Osteocyte (in vitro differentiated cells): Measurements from ENCODE around the gene PKP2. TPM values are rescaled to one million over a fixed set of nuclear protein-coding genes. Genes with fewer than 3 reads are reported as not detected.

Source experiments
- DNase-seq: peaks from one replicate; pipeline ENCODE4 v3.0.0; 2021; ENCODE audit warnings: mixed read lengths; ENCODE audit not compliant: unreplicated experiment; ENCODE audit errors: extremely low spot score
- H3K27ac Mint-ChIP-seq: one replicate; pipeline ENCODE4 v1.8.0; 2021; ENCODE audit warnings: mild to moderate bottlenecking, mixed read lengths; ENCODE audit not compliant: unreplicated experiment
- H3K27me3 Mint-ChIP-seq: one replicate; pipeline ENCODE4 v1.8.0; 2021; ENCODE audit warnings: mixed read lengths; ENCODE audit not compliant: unreplicated experiment
- H3K36me3 Mint-ChIP-seq: one replicate; pipeline ENCODE4 v1.8.0; 2021; ENCODE audit warnings: mixed read lengths; ENCODE audit not compliant: unreplicated experiment
- H3K4me1 Mint-ChIP-seq: one replicate; pipeline ENCODE4 v1.8.0; 2021; ENCODE audit warnings: mixed read lengths; ENCODE audit not compliant: unreplicated experiment
- H3K4me3 Mint-ChIP-seq: one replicate; pipeline ENCODE4 v1.8.0; 2021; ENCODE audit warnings: mild to moderate bottlenecking, moderate library complexity, mixed read lengths; ENCODE audit not compliant: unreplicated experiment
- H3K9me3 Mint-ChIP-seq: one replicate; pipeline ENCODE4 v1.8.0; 2021; ENCODE audit warnings: mixed read lengths; ENCODE audit not compliant: unreplicated experiment
- total RNA-seq: library from RNA; stranded (reverse); gene quantifications from 2 replicates; pipeline ENCODE4 v1.2.1, GENCODE V29; 2021
- TF ChIP-seq, protein P1 (sequence below): fragments of 200-600 bp; sonication (generic); IDR thresholded peaks from 2 replicates; pipeline ENCODE4 v1.5.0; 2021; ENCODE audit warnings: antibody characterized with exemption, mild to moderate bottlenecking, moderate library complexity

Gene PKP2
- total RNA-seq, 1 donor from 2014 or later, result 2.1 TPM

DNA sequence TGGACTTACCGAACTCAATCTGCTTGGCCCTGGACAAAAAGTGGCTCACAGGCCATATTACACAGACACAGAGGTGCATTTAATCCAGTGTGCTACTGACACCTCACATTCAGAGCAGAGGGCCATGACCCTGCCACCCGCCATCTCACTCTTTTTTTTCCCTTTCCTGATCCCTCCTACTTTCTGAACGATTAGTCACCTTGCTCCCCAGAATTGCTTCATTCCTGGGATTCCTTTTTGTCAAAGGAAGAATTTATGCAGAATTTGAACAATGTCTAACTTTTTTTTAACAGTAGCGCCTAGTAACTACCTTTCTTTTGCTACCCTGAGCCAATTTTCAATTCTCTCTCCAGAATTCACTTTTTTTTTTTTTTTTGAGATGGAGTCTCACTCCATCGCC is 4.6 kb downstream of the PKP2 start:
- H3K4me1 Mint-ChIP-seq, result peaks cover 26% of the 10 kb centered on the region
- no peak for DNase-seq
- no peak overlapping the region for H3K27ac Mint-ChIP-seq
- H3K36me3 Mint-ChIP-seq, result no peaks in the 10 kb centered on the region
- TF ChIP-seq, protein P1, sequence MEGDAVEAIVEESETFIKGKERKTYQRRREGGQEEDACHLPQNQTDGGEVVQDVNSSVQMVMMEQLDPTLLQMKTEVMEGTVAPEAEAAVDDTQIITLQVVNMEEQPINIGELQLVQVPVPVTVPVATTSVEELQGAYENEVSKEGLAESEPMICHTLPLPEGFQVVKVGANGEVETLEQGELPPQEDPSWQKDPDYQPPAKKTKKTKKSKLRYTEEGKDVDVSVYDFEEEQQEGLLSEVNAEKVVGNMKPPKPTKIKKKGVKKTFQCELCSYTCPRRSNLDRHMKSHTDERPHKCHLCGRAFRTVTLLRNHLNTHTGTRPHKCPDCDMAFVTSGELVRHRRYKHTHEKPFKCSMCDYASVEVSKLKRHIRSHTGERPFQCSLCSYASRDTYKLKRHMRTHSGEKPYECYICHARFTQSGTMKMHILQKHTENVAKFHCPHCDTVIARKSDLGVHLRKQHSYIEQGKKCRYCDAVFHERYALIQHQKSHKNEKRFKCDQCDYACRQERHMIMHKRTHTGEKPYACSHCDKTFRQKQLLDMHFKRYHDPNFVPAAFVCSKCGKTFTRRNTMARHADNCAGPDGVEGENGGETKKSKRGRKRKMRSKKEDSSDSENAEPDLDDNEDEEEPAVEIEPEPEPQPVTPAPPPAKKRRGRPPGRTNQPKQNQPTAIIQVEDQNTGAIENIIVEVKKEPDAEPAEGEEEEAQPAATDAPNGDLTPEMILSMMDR, result no peak
- peaks cover 15% of the 10 kb centered on the region for H3K27me3 Mint-ChIP-seq
- H3K4me3 Mint-ChIP-seq, result no peak overlapping the region
- H3K9me3 Mint-ChIP-seq, result no peaks in the 10 kb centered on the region

DNA sequence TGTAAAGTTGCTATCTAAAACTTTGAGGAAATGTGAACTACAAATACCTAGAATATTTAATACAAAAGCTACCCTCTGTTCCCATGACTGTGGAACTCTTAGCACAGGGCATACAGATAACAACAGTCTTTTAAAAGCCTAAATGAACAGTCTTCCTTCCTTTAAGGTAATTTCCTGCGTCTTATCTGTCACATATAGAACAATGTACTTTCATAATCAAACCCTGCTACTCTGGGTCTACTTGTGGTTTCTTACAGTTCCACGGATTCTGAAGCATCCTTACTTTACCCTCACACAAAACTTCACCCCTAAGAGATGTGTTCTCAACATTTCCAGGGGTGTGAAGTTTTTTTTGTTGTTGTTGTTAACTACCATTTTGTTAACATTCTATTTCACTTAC is 5.1 kb downstream of the PKP2 start:
- H3K4me1 Mint-ChIP-seq, result peaks cover 26% of the 10 kb centered on the region

DNA sequence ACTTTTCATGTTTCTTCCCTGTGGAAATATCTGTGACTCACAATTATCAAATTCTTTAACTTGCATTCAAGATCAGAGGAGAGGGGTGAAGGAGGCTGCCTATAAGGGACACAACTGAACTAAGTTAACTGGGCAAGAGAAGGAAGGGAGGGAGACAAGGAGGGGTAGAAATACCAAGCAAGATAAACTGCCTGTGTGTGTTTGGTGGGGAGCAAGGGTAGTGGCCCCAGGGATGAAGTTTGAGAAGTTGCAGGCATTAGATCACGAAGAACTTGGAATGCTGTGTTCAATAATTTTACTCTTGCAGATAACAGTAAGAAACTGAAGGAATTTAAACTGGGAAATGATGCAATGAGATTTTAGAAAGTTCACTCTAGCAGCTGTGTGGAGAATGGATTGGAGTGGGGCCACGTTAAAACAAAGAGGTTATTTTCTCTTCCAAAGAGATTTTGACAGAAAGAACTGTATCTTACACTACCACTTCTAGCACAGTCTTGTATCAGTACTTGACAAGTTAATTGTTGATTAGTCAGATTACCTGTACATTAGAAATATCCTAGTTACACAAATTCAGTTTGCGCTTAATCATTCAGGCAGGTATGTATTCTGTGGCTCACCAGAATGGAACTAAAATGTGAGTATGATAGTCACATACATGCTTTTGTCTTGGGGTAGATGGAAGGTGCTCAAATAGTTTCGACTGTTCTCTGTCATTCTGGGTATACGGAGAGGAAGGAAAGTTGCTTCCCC is 7.4 kb downstream of the PKP2 start:
- H3K4me1 Mint-ChIP-seq, result peaks cover 16% of the 10 kb centered on the region
- no peak for DNase-seq

More for the DNA sequence above, 5.1 kb downstream of the PKP2 start:
- DNase-seq, result no peak
- Mint-ChIP-seq H3K9me3 (no peaks in the 10 kb centered on the region), H3K4me3 (no peak overlapping the region), H3K27me3 (peaks cover 15% of the 10 kb centered on the region), H3K27ac (no peak overlapping the region), H3K36me3 (no peaks in the 10 kb centered on the region)
- TF ChIP-seq, protein P1, result no peak

DNA sequence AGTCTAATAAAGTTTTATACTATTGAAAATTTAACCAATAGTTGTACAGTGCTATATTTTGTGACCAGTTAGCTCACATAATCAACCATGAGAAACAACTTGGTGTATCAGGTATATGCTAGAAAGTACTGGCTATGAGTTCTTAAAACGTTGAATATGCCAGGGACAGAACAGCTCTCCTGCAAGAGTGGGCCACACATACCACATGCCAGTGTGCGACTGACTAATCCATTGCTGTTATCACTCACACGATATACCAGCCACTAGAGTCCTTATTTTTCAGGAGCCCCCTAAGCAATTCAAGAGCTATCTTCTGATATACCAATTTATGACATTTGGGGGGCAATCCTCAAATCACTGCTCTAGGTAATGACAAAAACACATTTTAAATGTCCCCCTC is 9.5 kb downstream of the PKP2 start:
- Mint-ChIP-seq H3K27ac (no peak overlapping the region), H3K4me3 (no peak overlapping the region), H3K36me3 (no peaks in the 10 kb centered on the region), H3K4me1 (peaks cover 8% of the 10 kb centered on the region), H3K9me3 (no peaks in the 10 kb centered on the region), H3K27me3 (no peaks in the 10 kb centered on the region)
- DNase-seq, result no peak
- TF ChIP-seq, protein P1, result no peak

More for the DNA sequence above, 7.4 kb downstream of the PKP2 start:
- Mint-ChIP-seq H3K27ac (no peak overlapping the region), H3K36me3 (no peaks in the 10 kb centered on the region), H3K4me3 (no peak overlapping the region), H3K9me3 (no peaks in the 10 kb centered on the region), H3K27me3 (peaks cover under 1% of the 10 kb centered on the region)
- TF ChIP-seq, protein P1, result no peak

DNA sequence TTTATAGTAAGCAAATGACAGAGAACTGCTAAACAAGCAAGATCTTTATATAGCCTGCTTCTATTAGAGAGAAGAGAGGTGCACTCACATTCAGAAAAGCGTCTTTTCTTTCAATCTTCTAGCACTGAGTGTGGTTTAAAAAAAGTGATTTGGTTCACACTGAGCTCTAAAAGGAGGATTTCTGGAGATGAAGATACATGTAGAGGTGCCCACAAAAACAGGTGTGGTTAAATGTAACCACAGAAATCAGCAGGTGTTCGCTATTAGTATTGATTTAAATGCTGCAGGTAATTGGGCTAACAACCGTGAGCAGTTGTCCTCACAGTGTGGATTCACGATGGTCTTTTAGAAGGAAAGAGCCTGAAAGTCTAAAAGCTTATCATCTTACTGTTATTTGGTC is 10.7 kb downstream of the PKP2 start:
- no peaks in the 10 kb centered on the region for H3K27me3 Mint-ChIP-seq
- peaks cover 3% of the 10 kb centered on the region for H3K4me1 Mint-ChIP-seq
- no peaks in the 10 kb centered on the region for H3K9me3 Mint-ChIP-seq
- no peak overlapping the region for H3K4me3 Mint-ChIP-seq
- TF ChIP-seq, protein P1, result no peak
- no peaks in the 10 kb centered on the region for H3K36me3 Mint-ChIP-seq
- DNase-seq, result no peak
- no peak overlapping the region for H3K27ac Mint-ChIP-seq
